Pericardium fibroblast (primary cell): ENCODE measurements around the gene S100A16. TPM values are rescaled to one million over a fixed set of nuclear protein-coding genes. Genes with fewer than 3 reads are reported as not detected.

Experiments used
- total RNA-seq: library from RNA; depleted of rRNA; stranded (reverse); fragments of >200 nt; gene quantifications from 2 replicates; pipeline ENCODE4 v1.2.3, GENCODE V29; 2015

Gene S100A16
- 169 and 192 TPM in 2 replicates for total RNA-seq

GRCh38 chr1:153612755-153613331, at the start of gene S100A16:
Gene S100A16, minus strand, starts transcription at chr1:153613137. Its CDS starts 4,986 bp downstream, at chr1:153608151.

GRCh38 chr1:153658400-153659174, 45.6 kb upstream of the S100A16 start, which contains the start of gene SNAPIN:
Gene SNAPIN, plus strand, starts transcription at chr1:153658703. Its CDS starts 41 bp downstream, at chr1:153658744.

GRCh38 chr1:153633754-153634665, 21.1 kb upstream of the S100A16 start, which contains the start of gene CHTOP:
Gene CHTOP, plus strand, starts transcription at chr1:153634066. Its CDS starts 2,523 bp downstream, at chr1:153636589.

GRCh38 chr1:153627715-153628626, 15.0 kb upstream of the S100A16 start, which contains the start of gene S100A1:
Gene S100A1, plus strand, starts transcription at chr1:153628434. Its CDS starts 2,088 bp downstream, at chr1:153630522.

GRCh38 chr1:153626904-153627714, 14.2 kb upstream of the S100A16 start, which contains the start of gene S100A13:
Gene S100A13, minus strand, starts transcription at chr1:153627505. Its CDS starts 1,033 bp downstream, at chr1:153626472.

GRCh38 chr1:153616144-153616916, 3.4 kb upstream of the S100A16 start, which contains the start of gene S100A14:
Gene S100A14, minus strand, starts transcription at chr1:153616325. Its CDS starts 467 bp downstream, at chr1:153615858.

GRCh38 chr1:153565529-153566374, 47.2 kb downstream of the S100A16 start, which contains the start of gene S100A2:
Gene S100A2, minus strand, starts transcription at chr1:153565844. Its CDS starts 1,967 bp downstream, at chr1:153563877.

Other genes starting within 250 kb of the S100A16 start
- not detected in 2 replicates for gene S100A12, start 237.5 kb downstream of the S100A16 start, total RNA-seq
- not detected in 2 replicates for gene S100A8, start 222.1 kb downstream of the S100A16 start, total RNA-seq
- gene S100A7A, start 196.6 kb downstream of the S100A16 start, total RNA-seq, result not detected in 2 replicates
- gene S100A7, start 152.5 kb downstream of the S100A16 start, total RNA-seq, result not detected in 2 replicates
- gene S100A6, start 77.1 kb downstream of the S100A16 start, total RNA-seq, result 841 and 1,509 TPM in 2 replicates
- not detected in 2 replicates for gene S100A5, start 72.2 kb downstream of the S100A16 start, total RNA-seq
- gene S100A4, start 67.3 kb downstream of the S100A16 start, total RNA-seq, result 33.4 and 191 TPM in 2 replicates
- 2.5 and 10.0 TPM in 2 replicates for gene S100A3, start 63.9 kb downstream of the S100A16 start, total RNA-seq
- not detected in 2 replicates for gene S100A2, start 47.3 kb downstream of the S100A16 start, total RNA-seq
- not detected in 2 replicates for gene S100A14, start 3.2 kb upstream of the S100A16 start, total RNA-seq
- gene S100A13, start 14.4 kb upstream of the S100A16 start, total RNA-seq, result 178 and 215 TPM in 2 replicates
- gene S100A1, start 15.3 kb upstream of the S100A16 start, total RNA-seq, result 0.12 and 0.17 TPM in 2 replicates
- gene CHTOP, start 20.9 kb upstream of the S100A16 start, total RNA-seq, result 22.6 and 28.5 TPM in 2 replicates
- gene SNAPIN, start 45.6 kb upstream of the S100A16 start, total RNA-seq, result 59.2 and 71.2 TPM in 2 replicates
- gene ILF2, start 57.9 kb upstream of the S100A16 start, total RNA-seq, result 107 and 114 TPM in 2 replicates
- 46.2 and 84.8 TPM in 2 replicates for gene NPR1, start 65.6 kb upstream of the S100A16 start, total RNA-seq
- 26.0 and 38.2 TPM in 2 replicates for gene INTS3, start 114.9 kb upstream of the S100A16 start, total RNA-seq
- 53.7 and 65.2 TPM in 2 replicates for gene SLC27A3, start 162.3 kb upstream of the S100A16 start, total RNA-seq